Measurements from ENCODE around the gene SH2B3.
A peak's percentile ranks its signal among the peaks of the same experiment; 100 is the strongest.

SH2B3 gene

DNA sequence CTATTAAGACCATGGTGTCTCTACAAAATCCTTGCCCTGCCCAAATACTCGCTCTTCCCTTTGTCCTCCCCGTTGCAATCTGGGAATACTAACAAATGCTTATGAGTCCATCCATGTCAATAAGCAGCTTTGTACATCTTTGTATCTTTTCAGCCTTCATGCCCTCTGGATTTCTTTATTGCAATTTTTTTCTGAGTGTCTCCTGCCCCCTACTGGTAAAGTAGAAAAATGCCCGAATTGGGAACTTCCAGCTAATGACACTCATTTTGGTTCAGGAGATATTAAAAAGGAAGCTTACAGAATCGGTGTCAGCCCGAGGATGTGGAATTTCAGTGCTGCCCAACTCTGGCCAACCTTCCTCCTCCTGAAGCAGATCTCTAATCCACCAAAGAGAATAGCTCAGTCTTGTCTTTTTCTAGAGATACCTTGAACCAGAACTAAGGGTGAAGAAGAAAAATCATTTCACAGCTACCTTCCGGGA, 46.0 kb downstream of the SH2B3 start:
- peak; percentile 59 for DNase-seq (ENCODE audit: low read depth)
- TF ChIP-seq, protein P1, sequence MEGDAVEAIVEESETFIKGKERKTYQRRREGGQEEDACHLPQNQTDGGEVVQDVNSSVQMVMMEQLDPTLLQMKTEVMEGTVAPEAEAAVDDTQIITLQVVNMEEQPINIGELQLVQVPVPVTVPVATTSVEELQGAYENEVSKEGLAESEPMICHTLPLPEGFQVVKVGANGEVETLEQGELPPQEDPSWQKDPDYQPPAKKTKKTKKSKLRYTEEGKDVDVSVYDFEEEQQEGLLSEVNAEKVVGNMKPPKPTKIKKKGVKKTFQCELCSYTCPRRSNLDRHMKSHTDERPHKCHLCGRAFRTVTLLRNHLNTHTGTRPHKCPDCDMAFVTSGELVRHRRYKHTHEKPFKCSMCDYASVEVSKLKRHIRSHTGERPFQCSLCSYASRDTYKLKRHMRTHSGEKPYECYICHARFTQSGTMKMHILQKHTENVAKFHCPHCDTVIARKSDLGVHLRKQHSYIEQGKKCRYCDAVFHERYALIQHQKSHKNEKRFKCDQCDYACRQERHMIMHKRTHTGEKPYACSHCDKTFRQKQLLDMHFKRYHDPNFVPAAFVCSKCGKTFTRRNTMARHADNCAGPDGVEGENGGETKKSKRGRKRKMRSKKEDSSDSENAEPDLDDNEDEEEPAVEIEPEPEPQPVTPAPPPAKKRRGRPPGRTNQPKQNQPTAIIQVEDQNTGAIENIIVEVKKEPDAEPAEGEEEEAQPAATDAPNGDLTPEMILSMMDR (conservative IDR thresholded peaks at IDR 0.05; ENCODE audit: low read length) = peak; percentile 87
- no peak overlapping the region for H3K4me3 ChIP-seq (ENCODE audit: low read length)

DNA sequence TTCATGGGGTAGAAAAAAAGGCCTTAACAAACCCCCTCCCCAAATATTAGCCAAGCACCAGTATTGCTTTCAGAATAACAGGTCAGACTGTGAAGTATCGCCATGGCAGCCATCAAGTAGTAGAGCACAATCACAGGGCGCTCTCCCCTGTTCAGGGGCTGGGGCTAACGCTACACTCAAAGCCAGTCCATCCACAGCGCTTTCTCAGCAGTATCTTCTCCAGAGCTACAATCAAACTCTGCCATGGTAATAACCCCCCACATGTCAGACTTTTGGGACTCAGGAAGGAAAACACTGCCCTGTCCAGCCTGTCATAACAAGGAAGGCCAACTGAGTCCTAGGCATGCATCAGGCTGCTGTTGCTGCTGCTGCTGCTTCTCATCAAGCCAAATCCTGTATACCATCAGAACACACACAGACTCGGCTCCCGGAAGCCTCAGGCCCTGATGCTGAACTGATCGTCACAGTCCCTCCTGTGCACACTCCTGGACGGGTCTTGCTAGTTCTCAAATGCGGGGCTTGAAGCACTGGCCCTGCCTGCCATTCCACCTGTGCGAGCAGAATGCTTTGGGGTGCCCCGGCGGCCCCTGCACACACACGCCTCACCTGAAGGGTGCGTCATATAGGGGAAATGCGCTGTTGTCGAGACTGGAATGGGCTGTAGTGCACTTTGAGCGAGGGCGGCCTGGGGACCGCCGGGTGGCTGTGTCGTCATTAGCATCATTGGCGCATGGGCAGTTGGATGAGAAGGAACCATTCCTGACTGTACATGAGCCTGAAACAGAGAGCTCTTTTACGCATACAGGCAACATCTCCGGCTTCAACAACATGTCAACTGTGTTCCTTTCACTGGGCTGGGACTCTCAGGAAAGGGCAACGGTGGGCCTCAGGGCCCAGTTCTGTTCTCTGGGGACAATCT, 47.6 kb downstream of the SH2B3 start:
- TF ChIP-seq, protein P1 (conservative IDR thresholded peaks at IDR 0.05; ENCODE audit: low read length) = no peak
- no peak overlapping the region for H3K4me3 ChIP-seq (ENCODE audit: low read length)
- DNase-seq (ENCODE audit: low read depth) = no peak

DNA sequence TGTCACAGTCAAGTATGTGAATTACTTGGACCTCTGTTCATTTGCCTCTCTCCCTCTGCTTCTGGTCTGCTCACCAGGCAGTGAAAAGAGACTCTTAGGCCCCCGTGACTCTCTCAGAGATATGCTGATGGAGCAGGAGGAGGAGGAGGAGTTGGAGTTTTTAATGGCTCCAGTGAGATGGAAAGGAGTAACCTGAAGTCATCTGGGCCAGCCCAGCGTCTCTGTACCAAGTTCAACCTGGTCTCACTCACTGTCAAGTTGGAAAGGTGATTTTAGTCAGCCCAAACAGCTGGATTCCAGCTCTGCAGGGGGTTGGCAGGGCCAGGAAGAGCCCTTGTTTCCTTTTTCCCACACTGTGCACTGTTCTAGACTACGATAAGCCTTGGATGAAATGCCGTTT, 48.6 kb downstream of the SH2B3 start:
- DNase-seq (ENCODE audit: low read depth) = no peak
- TF ChIP-seq, protein P1 (conservative IDR thresholded peaks at IDR 0.05; ENCODE audit: low read length) = no peak
- H3K4me3 ChIP-seq (ENCODE audit: low read length) = no peak overlapping the region

DNA sequence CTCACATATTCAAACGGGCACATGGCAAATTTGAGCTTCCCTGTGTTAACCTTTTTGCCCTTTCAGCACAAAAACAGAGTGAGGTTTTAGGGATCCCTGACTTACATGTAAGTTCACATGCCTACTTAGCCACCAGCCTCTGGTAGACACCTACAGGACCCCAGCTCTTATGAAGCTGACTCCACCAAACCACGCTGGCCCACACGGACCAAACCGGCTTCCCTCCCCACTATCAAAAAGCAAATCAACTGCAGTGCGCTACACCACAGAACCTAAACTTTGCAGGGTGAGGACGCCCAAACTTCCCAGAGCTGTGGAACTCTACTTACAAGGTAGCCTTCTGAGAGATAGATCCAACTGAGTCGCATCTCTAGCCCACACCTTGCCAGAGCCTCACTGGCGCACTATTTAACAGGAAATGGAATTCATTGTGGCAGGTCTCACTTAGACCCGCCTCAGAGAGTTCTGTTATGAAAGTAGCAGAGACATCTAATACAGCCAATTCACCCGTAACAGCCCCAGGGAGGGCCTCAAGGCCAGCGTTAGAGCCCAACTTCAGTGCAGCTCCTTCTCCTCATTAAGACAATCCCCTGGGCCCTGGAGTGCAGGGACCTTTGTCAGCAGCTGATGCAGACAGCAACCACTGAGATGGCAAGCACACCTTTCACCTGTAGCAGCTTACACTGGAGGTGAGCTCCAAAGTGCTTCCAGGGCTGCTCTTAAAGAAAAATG, 49.2 kb downstream of the SH2B3 start:
- no peak overlapping the region for H3K4me3 ChIP-seq (ENCODE audit: low read length)
- TF ChIP-seq, protein P1 (conservative IDR thresholded peaks at IDR 0.05; ENCODE audit: low read length) = no peak
- DNase-seq (ENCODE audit: low read depth) = no peak

DNA sequence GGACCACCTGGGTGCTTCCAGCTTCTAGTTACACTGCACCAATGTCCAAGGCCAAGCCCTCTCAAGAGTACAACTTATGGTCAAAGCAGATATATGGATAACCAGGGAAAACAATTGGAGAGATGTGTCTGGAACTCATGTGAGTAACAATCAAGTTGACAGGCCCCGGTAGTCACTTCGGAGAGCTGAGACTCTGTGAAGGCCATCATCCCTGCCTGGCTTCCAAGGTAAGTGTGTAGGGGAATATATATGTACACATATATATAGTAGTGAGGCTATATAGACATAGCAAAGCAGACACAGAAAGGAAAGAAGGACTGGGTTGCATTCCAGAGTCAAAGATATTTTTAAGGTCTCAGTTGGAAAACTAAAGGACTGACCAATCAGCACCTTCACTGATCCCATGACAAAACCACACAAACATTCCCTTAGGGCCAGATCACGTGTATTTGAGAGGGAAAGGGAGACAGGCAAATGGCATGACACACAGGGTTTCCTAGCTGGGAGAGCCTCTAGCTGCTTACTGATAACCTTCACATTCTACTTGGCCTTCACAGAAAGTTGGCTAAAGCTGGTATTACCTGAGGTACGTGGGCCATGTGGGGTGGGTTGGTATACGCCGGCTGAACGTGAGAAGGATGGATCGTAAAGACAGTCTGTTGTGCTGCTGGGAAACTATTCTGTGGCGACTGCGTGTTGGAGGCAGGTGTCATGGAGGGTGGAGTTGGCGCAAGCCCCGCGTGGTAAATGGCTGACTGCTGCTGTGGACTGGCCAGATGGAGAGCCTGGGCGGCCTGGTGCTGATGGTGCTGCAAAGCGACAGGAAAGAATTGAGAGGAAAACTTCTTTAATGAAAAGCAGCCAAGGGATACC, 50.0 kb downstream of the SH2B3 start:
- TF ChIP-seq, protein P1 (conservative IDR thresholded peaks at IDR 0.05; ENCODE audit: low read length) = no peak
- no peak overlapping the region for H3K4me3 ChIP-seq (ENCODE audit: low read length)
- peak; percentile 74 for DNase-seq (ENCODE audit: low read depth)

DNA sequence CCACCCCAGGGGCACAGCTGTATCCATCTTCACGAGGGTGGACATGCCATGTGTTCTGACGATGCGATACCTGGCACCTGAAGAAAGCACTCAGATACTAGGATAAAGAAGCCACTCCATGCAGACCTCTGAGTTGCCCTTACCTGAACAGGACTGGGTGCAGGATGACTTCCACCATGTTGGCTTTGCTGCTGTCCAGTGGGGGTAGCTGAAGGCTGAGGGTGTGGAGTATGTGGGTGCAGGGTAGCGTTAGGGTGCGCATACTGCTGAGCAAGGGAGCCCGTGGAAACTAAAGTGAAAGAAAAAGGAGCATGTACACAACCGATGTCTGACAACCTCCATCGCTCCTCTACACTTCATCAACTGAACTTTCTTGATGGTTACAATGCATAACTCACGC, 51.3 kb downstream of the SH2B3 start:
- H3K4me3 ChIP-seq (ENCODE audit: low read length) = no peak overlapping the region
- no peak for DNase-seq (ENCODE audit: low read depth)
- TF ChIP-seq, protein P1 (conservative IDR thresholded peaks at IDR 0.05; ENCODE audit: low read length) = no peak
